ENCODE data around the gene DOCK3. TPM values are rescaled to one million over a fixed set of nuclear protein-coding genes. Genes with fewer than 3 reads are reported as not detected.
"Not testable (repeated sequence)": the region's sequence is repeated elsewhere in the genome, so short reads cannot be mapped to it uniquely, and the experiment has no call there.

Gene DOCK3
- polyA plus RNA-seq, 4 donors = 1.3 to 1.8 (median 1.6) TPM

GRCh38 chr3:50953825-50954414, 279.2 kb downstream of the DOCK3 start:
- DNase-seq (ENCODE audit: low read depth in 4 of 4, low spot score in 3 of 4) = no peak

GRCh38 chr3:50961386-50961785, 286.7 kb downstream of the DOCK3 start:
- DNase-seq (ENCODE audit: low read depth in 4 of 4, low spot score in 3 of 4) = no peak

DNA sequence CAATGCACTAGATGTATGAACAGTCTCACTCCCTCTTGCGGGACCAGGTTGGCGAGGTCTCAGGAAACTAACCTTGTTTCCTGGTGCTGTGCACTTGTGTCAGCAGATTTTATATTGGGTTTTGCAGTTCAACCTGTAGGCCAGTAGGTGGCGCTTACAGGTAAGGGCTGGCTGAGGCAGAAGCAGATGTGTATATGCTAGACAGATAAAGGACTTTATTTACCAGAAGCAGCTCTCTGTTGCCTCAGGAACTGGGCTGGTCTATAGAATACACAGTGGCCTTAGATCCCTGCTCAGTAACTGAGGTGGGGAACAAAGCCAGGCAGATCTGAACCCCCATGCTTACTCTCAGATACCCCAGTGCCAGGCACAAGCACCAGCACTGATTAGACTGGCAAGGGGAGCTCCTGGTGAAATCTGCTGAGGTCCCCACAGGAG, 296.8 kb downstream of the DOCK3 start:
- DNase-seq (ENCODE audit: low read depth in 4 of 4, low spot score in 3 of 4) = peak in 3 of 4 donors; percentile 8 to 21 (median 14)

DNA sequence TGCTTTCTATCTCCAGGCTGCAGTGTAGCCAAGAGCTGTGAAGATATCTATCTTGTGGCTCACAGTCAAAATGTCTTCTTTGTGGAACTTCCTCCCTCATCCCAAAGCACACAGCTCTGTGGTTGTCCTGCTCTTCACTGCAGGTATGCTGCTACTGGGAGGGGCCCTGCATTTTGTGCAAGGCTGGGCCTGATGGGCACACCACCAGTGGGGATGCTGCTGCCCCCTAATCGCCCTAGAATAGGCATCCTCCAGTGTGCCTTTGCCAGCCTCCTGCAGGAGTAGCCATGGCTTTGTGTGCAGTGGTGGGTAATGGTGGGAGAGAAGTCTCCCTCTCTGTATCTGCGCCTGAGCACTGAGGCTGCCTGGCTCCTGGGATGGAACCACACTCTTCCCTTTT, 297.3 kb downstream of the DOCK3 start:
- no peak for DNase-seq (ENCODE audit: low read depth in 4 of 4, low spot score in 3 of 4)

GRCh38 chr3:50978586-50978985, 303.9 kb downstream of the DOCK3 start:
- not testable (repeated sequence) for DNase-seq (ENCODE audit: low read depth in 4 of 4, low spot score in 3 of 4)

- no peak for DNase-seq (ENCODE audit: low read depth in 4 of 4, low spot score in 3 of 4)
These were observed 304.4 kb downstream of the DOCK3 start for GRCh38 chr3:50978991-50979667.

DNA sequence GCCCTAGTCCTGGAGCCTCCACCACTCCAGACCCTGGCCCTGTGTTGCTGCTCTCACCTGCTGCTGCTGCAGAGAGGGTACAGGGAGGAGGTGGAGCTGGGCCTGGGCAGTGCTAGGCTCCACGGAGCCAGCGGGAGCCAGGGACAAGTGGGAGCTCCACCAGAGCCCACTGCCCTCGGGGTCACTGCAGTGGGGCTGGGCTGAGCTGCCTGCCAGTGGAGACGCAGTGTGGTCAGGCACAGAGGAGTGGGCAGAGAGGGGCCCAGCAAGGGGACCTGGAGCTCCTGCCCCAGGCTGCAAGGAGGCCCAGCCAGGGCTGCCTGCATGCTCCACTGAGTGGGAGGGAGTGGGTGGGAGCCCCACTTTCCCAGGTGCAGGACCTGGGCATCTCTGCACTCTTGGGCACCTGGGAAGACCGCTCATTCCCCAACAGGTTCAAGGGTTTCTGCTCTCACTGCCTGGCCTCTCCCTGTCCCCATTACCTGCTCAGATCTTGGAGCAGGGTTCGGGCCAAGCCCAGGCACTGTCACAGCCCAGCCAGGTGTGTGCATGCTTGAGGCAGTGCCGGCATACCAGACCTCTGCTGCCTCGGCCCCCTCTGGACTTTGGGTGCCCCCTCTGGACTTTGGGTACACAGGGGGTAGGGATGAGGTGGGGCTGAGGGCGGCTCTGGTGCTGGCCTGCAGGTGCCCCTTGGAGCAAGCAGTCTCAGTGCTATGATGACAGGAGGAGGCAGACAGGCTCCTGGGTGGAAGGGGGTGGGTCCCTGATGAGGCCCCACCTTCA, 308.0 kb downstream of the DOCK3 start:
- DNase-seq (ENCODE audit: low read depth in 4 of 4, low spot score in 3 of 4) = no peak

DNA sequence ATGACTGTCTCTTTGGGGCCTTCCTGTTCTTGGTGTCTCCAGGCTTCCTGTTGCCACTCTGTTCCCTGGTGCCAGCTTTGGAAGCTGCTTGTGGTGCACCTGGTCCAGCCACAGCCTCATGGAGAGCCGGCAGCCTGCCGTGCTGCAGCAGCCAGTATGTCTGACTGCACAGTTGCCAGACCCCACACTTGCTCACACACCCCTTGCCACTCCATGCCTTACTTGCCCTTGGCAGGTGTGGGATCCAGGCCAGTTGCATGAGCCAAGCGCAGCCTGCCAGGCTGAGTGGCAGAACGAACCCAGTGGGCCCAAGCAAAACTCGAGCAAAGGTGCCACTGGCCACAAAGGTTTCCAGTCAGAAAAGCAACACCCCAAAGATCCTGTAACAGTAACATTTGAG, 309.2 kb downstream of the DOCK3 start:
- no peak for DNase-seq (ENCODE audit: low read depth in 4 of 4, low spot score in 3 of 4)

- no peak for DNase-seq (ENCODE audit: low read depth in 4 of 4, low spot score in 3 of 4)
These were observed 311.2 kb downstream of the DOCK3 start for GRCh38 chr3:50985893-50986292.

GRCh38 chr3:50986726-50987125, 312.0 kb downstream of the DOCK3 start:
- no peak for DNase-seq (ENCODE audit: low read depth in 4 of 4, low spot score in 3 of 4)

GRCh38 chr3:50994537-50994936, 319.8 kb downstream of the DOCK3 start:
- no peak for DNase-seq (ENCODE audit: low read depth in 4 of 4, low spot score in 3 of 4)

- no peak for DNase-seq (ENCODE audit: low read depth in 4 of 4, low spot score in 3 of 4)
These were observed 320.5 kb downstream of the DOCK3 start for GRCh38 chr3:50995085-50995824.

DNA sequence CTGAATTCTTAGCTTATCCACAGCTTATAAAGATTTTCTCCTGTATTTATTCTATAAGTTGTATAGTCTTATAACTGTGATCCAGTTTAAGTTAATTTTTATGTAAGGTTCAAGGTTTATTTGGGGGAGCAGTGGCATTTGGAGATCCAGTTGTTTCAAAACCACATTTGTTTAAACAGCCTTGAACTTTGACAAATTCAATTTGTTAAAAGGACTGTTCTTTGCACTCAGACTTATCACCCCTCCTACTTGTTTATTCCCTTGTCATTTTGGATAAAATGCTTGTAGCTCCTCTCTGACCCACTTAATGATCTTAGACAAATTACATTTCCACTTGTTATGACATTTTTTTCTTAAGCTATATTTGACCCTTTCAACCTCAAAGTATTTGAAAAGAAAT, 327.8 kb downstream of the DOCK3 start:
- no peak for DNase-seq (ENCODE audit: low read depth in 4 of 4, low spot score in 3 of 4)

- no peak for DNase-seq (ENCODE audit: low read depth in 4 of 4, low spot score in 3 of 4)
These were observed 329.5 kb downstream of the DOCK3 start for GRCh38 chr3:51004235-51004634.

- DNase-seq (ENCODE audit: low read depth in 4 of 4, low spot score in 3 of 4) = no peak
These were observed 349.4 kb downstream of the DOCK3 start for GRCh38 chr3:51024121-51024520.

DNA sequence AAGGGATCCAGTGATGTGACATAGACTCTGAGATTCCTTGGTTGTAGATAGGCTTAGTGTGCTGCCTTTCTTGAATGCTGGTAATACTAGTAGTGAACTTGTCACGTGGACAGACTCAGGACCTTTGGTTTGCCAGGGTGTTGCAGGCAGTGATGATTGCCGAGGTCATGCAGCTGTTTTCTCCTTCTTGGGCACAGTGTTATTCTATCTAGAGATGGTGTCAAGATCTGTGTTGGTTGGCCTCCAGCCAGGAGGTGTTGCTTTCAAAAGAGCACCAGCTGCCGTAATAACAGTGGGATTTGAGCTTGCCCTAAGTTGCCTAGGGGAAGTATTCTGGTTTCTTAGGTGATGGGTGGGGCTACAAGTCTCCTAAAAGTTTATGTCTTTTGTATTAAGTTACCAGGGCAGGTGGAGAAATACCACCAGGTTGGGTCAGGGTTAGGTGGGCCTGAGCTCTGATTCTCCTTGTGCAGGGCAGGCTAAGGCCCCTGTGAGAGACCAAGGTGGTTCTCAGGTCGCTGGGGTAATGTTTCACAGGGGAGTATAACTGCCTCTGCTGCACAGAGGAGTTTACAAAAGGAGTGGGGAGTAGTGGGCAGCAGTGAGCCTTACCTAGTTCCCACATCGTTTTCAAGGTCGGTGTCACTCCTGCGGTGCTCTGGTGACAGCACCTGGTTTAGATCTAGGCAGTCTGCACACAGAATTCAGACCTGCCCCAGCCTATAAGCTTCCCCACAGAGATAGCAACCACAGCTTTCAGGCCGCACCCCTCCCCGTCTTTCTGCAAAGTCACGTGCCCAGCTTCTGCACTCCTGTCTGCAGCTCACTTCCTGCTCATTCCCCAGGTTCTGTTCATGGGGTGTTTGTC, 350.3 kb downstream of the DOCK3 start:
- peak in 3 of 4 donors; percentile 12 to 52 (median 28) for DNase-seq (ENCODE audit: low read depth in 4 of 4, low spot score in 3 of 4)

DNA sequence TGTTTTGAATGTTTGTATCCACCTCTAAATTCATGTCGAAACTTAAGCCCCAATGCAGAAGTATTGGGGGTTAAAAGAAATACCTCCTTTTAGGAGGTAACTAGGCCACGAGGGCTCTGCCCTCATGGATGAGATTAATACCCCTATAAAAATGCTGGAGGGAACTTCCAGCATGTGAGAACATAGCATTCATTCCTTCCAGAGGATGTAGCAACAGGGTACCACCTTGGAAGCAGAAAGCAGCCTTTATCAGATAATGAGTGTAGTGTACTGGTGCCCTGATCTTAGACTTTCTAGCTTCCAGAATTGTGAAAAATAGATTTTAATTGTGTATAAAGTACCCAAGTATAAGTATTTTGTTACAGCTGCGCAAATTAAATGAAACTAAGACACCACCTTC, 356.9 kb downstream of the DOCK3 start:
- DNase-seq (ENCODE audit: low read depth in 4 of 4, low spot score in 3 of 4) = no peak

- no peak for DNase-seq (ENCODE audit: low read depth in 4 of 4, low spot score in 3 of 4)
These were observed 360.9 kb downstream of the DOCK3 start for GRCh38 chr3:51035630-51036029.

DNA sequence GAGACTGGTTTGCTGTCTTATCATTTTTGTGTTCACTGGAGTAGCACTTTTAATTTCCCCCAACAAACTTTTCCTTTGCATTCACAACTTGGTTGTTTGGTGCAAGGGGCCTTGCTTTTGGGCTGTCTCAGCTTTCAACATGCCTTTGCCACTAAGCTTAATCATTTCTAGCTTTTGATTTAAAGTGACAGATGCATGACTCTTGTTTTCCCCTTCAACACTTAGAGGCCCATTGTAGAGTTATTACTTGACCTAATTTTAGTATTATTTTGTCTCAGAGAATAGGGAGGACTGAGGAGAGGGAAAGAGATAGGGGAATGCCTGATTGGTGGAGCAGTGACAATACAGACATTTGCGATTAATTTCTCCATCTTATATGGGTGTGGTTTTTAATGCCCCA, 370.3 kb downstream of the DOCK3 start:
- DNase-seq (ENCODE audit: low read depth in 4 of 4, low spot score in 3 of 4) = no peak

- DNase-seq (ENCODE audit: low read depth in 4 of 4, low spot score in 3 of 4) = no peak
These were observed 377.8 kb downstream of the DOCK3 start for GRCh38 chr3:51052562-51052961.
